HepG2 (cell line): ENCODE data around the gene NUTF2. TPM values are rescaled to one million over a fixed set of nuclear protein-coding genes. Genes with fewer than 3 reads are reported as not detected.
A peak's percentile ranks its signal among the peaks of the same experiment; 100 is the strongest.

Source experiments
- HCFC1 ChIP-seq: fragments of 150-350 bp; IDR thresholded peaks from 2 replicates; pipeline ENCODE4 v1.6.1; 2014; ENCODE audit warnings: low read depth, low read length
- HDAC1 ChIP-seq: sonication (generic); formaldehyde crosslinking; IDR thresholded peaks from 2 replicates; pipeline ENCODE4 v1.5.1; 2020; ENCODE audit warnings: mild to moderate bottlenecking, missing genetic modification reagents
- HNF4A ChIP-seq: sonication (generic); formaldehyde crosslinking; IDR thresholded peaks from 2 replicates; pipeline ENCODE4 v1.4.0; 2020; ENCODE audit warnings: missing genetic modification reagents
- MTF1 ChIP-seq: sonication (generic); formaldehyde crosslinking; IDR thresholded peaks from 2 replicates; pipeline ENCODE4 v1.5.0; 2020; ENCODE audit warnings: missing genetic modification reagents
- PAXIP1 ChIP-seq: sonication (generic); formaldehyde crosslinking; conservative IDR thresholded peaks from 2 replicates; pipeline ENCODE4 v1.4.0; 2020; ENCODE audit warnings: mild to moderate bottlenecking, missing genetic modification reagents, moderate library complexity
- RBM39 ChIP-seq: fragments of 200-400 bp; formaldehyde crosslinking; IDR thresholded peaks from one replicate; pipeline ENCODE4 v1.6.1; 2018; ENCODE audit warnings: antibody characterized with exemption, mild to moderate bottlenecking, low read depth, low read length; ENCODE audit not compliant: poor library complexity, severe bottlenecking
- RFXAP ChIP-seq: sonication (generic); formaldehyde crosslinking; IDR thresholded peaks from 2 replicates; pipeline ENCODE4 v1.4.0; 2020; ENCODE audit warnings: missing genetic modification reagents, borderline replicate concordance
- TAF1 ChIP-seq: sonication (generic); formaldehyde crosslinking; IDR thresholded peaks from 2 replicates; pipeline ENCODE4 v1.4.0; 2020; ENCODE audit warnings: missing genetic modification reagents
- ZFP1 ChIP-seq: IDR thresholded peaks from 2 replicates; pipeline ENCODE4 v1.6.1; 2016
- ZNF501 ChIP-seq: sonication (generic); formaldehyde crosslinking; IDR thresholded peaks from 2 replicates; pipeline ENCODE4 v1.5.1; 2020; ENCODE audit warnings: mild to moderate bottlenecking, moderate library complexity, missing genetic modification reagents
- ZNF562 ChIP-seq: sonication (generic); formaldehyde crosslinking; IDR thresholded peaks from 2 replicates; pipeline ENCODE4 v1.8.0; 2022; ENCODE audit warnings: missing genetic modification reagents, borderline replicate concordance
- ZNF770 ChIP-seq: sonication (generic); formaldehyde crosslinking; IDR thresholded peaks from 2 replicates; pipeline ENCODE4 v1.5.0; 2020; ENCODE audit warnings: mild to moderate bottlenecking, missing genetic modification reagents
- polyA plus RNA-seq, 8 experiments: library from polyadenylated mRNA; depleted of rRNA in 3 of 8; stranded (reverse) in 7 of 8; unstranded in 1 of 8; fragments of >200 nt; fragmentation: Illumina TruSeq in 4 of 8; extraction: Trizol in 4 of 8; gene quantifications; 2 replicates each; pipeline versions ENCODE4 v1.2.1 to v1.2.3, GENCODE V29; 2011 to 2016; ENCODE audit warnings: low read depth in 4 of 8, missing spikeins in 1 of 8, mixed read lengths in 1 of 8; ENCODE audit not compliant: insufficient read depth in 1 of 8
- total RNA-seq, 5 experiments: library from RNA; depleted of rRNA; stranded (reverse); fragments of >200 nt; fragmentation: Illumina TruSeq; extraction: Trizol; gene quantifications; 2 replicates each; pipeline ENCODE4 v1.2.3, GENCODE V29; 2016; ENCODE audit warnings: low read depth in 1 of 5
- TF ChIP-seq, protein P1 (sequence below): sonication (generic); formaldehyde crosslinking; IDR thresholded peaks from one replicate; pipeline ENCODE4 v1.5.1; 2020; ENCODE audit warnings: mild to moderate bottlenecking, missing genetic modification reagents; ENCODE audit errors: not compliant biosample characterization

NUTF2 gene
- total and polyA plus RNA-seq, 2 of the 13 experiments (the other 11 are each of a cell fraction or from before 2014, with no cell fraction given): 168 to 214 TPM

GRCh38 chr16:67901734-67902133 is 55.0 kb downstream of the NUTF2 start (continued):
- TF ChIP-seq, protein P1, sequence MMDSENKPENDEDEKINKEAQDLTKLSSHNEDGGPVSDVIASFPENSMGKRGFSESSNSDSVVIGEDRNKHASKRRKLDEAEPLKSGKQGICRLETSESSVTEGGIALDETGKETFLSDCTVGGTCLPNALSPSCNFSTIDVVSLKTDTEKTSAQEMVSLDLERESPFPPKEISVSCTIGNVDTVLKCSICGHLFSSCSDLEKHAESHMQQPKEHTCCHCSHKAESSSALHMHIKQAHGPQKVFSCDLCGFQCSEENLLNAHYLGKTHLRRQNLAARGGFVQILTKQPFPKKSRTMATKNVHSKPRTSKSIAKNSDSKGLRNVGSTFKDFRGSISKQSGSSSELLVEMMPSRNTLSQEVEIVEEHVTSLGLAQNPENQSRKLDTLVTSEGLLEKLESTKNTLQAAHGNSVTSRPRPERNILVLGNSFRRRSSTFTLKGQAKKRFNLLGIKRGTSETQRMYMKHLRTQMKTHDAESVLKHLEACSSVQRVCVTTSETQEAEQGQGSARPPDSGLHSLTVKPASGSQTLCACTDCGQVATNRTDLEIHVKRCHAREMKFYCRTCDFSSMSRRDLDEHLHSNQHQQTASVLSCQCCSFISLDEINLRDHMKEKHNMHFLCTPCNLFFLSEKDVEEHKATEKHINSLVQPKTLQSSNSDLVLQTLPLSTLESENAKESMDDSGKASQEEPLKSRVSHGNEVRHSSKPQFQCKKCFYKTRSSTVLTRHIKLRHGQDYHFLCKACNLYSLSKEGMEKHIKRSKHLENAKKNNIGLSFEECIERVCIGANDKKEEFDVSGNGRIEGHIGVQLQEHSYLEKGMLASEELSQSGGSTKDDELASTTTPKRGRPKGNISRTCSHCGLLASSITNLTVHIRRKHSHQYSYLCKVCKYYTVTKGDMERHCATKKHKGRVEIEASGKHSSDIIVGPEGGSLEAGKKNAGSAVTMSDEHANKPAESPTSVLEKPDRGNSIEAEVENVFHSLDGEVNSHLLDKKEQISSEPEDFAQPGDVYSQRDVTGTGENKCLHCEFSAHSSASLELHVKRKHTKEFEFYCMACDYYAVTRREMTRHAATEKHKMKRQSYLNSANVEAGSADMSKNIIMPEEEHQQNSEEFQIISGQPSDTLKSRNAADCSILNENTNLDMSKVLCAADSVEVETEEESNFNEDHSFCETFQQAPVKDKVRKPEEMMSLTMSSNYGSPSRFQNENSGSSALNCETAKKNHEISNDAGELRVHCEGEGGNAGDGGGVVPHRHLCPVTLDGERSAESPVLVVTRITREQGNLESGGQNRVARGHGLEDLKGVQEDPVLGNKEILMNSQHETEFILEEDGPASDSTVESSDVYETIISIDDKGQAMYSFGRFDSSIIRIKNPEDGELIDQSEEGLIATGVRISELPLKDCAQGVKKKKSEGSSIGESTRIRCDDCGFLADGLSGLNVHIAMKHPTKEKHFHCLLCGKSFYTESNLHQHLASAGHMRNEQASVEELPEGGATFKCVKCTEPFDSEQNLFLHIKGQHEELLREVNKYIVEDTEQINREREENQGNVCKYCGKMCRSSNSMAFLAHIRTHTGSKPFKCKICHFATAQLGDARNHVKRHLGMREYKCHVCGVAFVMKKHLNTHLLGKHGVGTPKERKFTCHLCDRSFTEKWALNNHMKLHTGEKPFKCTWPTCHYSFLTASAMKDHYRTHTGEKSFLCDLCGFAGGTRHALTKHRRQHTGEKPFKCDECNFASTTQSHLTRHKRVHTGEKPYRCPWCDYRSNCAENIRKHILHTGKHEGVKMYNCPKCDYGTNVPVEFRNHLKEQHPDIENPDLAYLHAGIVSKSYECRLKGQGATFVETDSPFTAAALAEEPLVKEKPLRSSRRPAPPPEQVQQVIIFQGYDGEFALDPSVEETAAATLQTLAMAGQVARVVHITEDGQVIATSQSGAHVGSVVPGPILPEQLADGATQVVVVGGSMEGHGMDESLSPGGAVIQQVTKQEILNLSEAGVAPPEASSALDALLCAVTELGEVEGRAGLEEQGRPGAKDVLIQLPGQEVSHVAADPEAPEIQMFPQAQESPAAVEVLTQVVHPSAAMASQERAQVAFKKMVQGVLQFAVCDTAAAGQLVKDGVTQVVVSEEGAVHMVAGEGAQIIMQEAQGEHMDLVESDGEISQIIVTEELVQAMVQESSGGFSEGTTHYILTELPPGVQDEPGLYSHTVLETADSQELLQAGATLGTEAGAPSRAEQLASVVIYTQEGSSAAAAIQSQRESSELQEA (CRISPR knock-in tag): no peak
- TF ChIP-seq TAF1 (CRISPR knock-in tag): no peak
- TF ChIP-seq ZNF501 (CRISPR knock-in tag): no peak
- TF ChIP-seq HCFC1: no peak
- TF ChIP-seq HNF4A: peak; percentile 68
- TF ChIP-seq RBM39: no peak
- TF ChIP-seq RFXAP (CRISPR knock-in tag): peak; percentile 46; the same call in 1 of the 2 replicates
- peak; percentile 30; the same call in 1 of the 2 replicates for TF ChIP-seq MTF1 (CRISPR knock-in tag)
- TF ChIP-seq HDAC1: peak; percentile 58; the same call in 1 of the 2 replicates
- no peak for TF ChIP-seq ZFP1
- TF ChIP-seq ZNF770 (CRISPR knock-in tag): peak; percentile 99
- TF ChIP-seq PAXIP1: peak; percentile 41
- TF ChIP-seq ZNF562 (CRISPR knock-in tag): no peak
